B cell (primary cell): ENCODE results near the gene NRL. TPM values are rescaled to one million over a fixed set of nuclear protein-coding genes. Genes with fewer than 3 reads are reported as not detected.

Experiments
- ATAC-seq: fragments of 200-7000 bp; cut with Tn5 transposase; one replicate; pipeline ENCODE4 v1.10.0; 2021; ENCODE audit warnings: low read depth, mild to moderate bottlenecking, moderate number of reproducible peaks, moderate library complexity
- CTCF ChIA-PET: fragments of 350-600 bp; sonication (Branson Sonifier 250); formaldehyde crosslinking; loops from one replicate; lab custom pipeline; 2021; ENCODE audit warnings: antibody characterized with exemption, inconsistent platforms; lab: Charles Lee
- POLR2A ChIA-PET: fragments of 350-600 bp; sonication (Branson Sonifier 250); formaldehyde crosslinking; loops from one replicate; lab custom pipeline; 2021; ENCODE audit warnings: antibody characterized with exemption; lab: Charles Lee
- DNase-seq: peaks from one replicate; pipeline ENCODE4 v3.0.0; 2013
- H2AFZ ChIP-seq: 2 replicates; pipeline ENCODE4 v1.6.1; 2012; ENCODE audit warnings: mild to moderate bottlenecking, low read depth, low read length; ENCODE audit not compliant: insufficient read depth, poor library complexity, severe bottlenecking
- H3K27ac ChIP-seq, 2 donors: 1 replicate in 1 of 2; 2 replicates in 1 of 2; pipeline ENCODE4 v1.5.1; 2012 to 2013; ENCODE audit warnings: low read length in 2 of 2, mild to moderate bottlenecking in 2 of 2, moderate library complexity in 1 of 2
- H3K27me3 ChIP-seq, 4 experiments: fragments of 200-600 bp in 1 of 4; sonication (generic) in 1 of 4; replicated peaks in 1 of 4; 1 replicate in 2 of 4; 2 replicates in 2 of 4; pipeline versions ENCODE4 v1.6.1 to v1.7.0; 2013 to 2016; ENCODE audit warnings: low read length in 3 of 4, mild to moderate bottlenecking in 2 of 4, mixed read lengths in 1 of 4, moderate library complexity in 1 of 4; ENCODE audit not compliant: insufficient read depth in 4 of 4, control insufficient read depth in 3 of 4; ENCODE audit errors: control extremely low read depth in 1 of 4
- H3K36me3 ChIP-seq, 2 experiments: replicated peaks in 1 of 2; 1 replicate in 1 of 2; 2 replicates in 1 of 2; pipeline versions ENCODE4 v1.6.1 to v1.7.1; 2013; ENCODE audit warnings: low read length in 1 of 2; ENCODE audit not compliant: insufficient read depth in 2 of 2, control insufficient read depth in 1 of 2; ENCODE audit errors: control extremely low read depth in 1 of 2, extremely low read depth in 1 of 2
- H3K4me1 ChIP-seq, 2 donors: fragments of 200-600 bp in 1 of 2; sonication (generic) in 1 of 2; 1 replicate in 1 of 2; 2 replicates in 1 of 2; pipeline versions ENCODE4 v1.5.1 to v1.6.1; 2013 to 2017; ENCODE audit warnings: low read length in 2 of 2; ENCODE audit not compliant: control insufficient read depth in 2 of 2, insufficient read depth in 2 of 2
- H3K4me2 ChIP-seq: replicated peaks from 2 replicates; pipeline ENCODE3; 2012; ENCODE audit warnings: mild to moderate bottlenecking, low read depth, low read length; ENCODE audit not compliant: poor library complexity, severe bottlenecking
- H3K4me3 ChIP-seq, 5 experiments: fragments of 200-600 bp in 1 of 5; sonication (generic) in 1 of 5; 1 replicate in 3 of 5; 2 replicates in 2 of 5; pipeline versions ENCODE4 v1.5.1 to v1.7.0; 2011 to 2016; ENCODE audit warnings: low read length in 4 of 5, mild to moderate bottlenecking in 4 of 5, low read depth in 2 of 5, control low read depth in 1 of 5, moderate library complexity in 1 of 5; ENCODE audit not compliant: insufficient read depth in 1 of 5; ENCODE audit errors: control extremely low read depth in 1 of 5, extremely low read depth in 1 of 5
- H3K79me2 ChIP-seq: fragments of 200-600 bp; sonication (generic); one replicate; pipeline ENCODE4 v1.6.0; 2016; ENCODE audit warnings: low read length; ENCODE audit not compliant: control insufficient read depth, insufficient read depth
- H3K9ac ChIP-seq: fragments of 200-600 bp; sonication (generic); 2 replicates; pipeline ENCODE4 v1.6.1; 2017; ENCODE audit warnings: mild to moderate bottlenecking, low read length, moderate library complexity
- H3K9me3 ChIP-seq, 3 donors: one replicate each; pipeline versions ENCODE4 v1.6.1 to v1.7.1; 2013; ENCODE audit warnings: low read length in 2 of 3; ENCODE audit not compliant: control insufficient read depth in 2 of 3, insufficient read depth in 1 of 3; ENCODE audit errors: control extremely low read depth in 1 of 3
- H4K20me1 ChIP-seq: 2 replicates; pipeline ENCODE4 v1.6.0; 2012; ENCODE audit warnings: mild to moderate bottlenecking, low read length; ENCODE audit not compliant: insufficient read depth, control insufficient read depth, poor library complexity, severe bottlenecking
- H3K27ac Mint-ChIP-seq: one replicate; pipeline ENCODE4 v1.8.0; 2021; ENCODE audit warnings: mixed read lengths
- H3K27me3 Mint-ChIP-seq: one replicate; pipeline ENCODE4 v1.8.0; 2021; ENCODE audit warnings: mixed read lengths
- H3K4me1 Mint-ChIP-seq: one replicate; pipeline ENCODE4 v1.8.0; 2021; ENCODE audit warnings: mixed read lengths
- H3K4me3 Mint-ChIP-seq: one replicate; pipeline ENCODE4 v1.8.0; 2021; ENCODE audit warnings: mixed read lengths
- H3K9me3 Mint-ChIP-seq: one replicate; pipeline ENCODE4 v1.8.0; 2022; ENCODE audit warnings: mixed read lengths; ENCODE audit not compliant: insufficient read depth
- CTCF ChIP-seq: fragments of 200-600 bp; IDR thresholded peaks from one replicate; pipeline ENCODE4 v1.8.0; 2022; ENCODE audit warnings: antibody characterized with exemption, mild to moderate bottlenecking
- EZH2 ChIP-seq: IDR thresholded peaks from 2 replicates; pipeline ENCODE4 v1.6.1; 2012; ENCODE audit warnings: borderline replicate concordance, low read depth, mild to moderate bottlenecking, moderate library complexity, low read length; ENCODE audit not compliant: insufficient read depth, poor library complexity, severe bottlenecking
- WGBS: methylation state at CpG from one replicate; pipeline ENCODE4 v1.1.5; 2013; ENCODE audit warnings: missing lambda C conversion rate; ENCODE audit not compliant: insufficient coverage; 5-methylcytosine and 5-hydroxymethylcytosine counted together
- intact Hi-C: fragments of 100-400 bp; cut with micrococcal nuclease; formaldehyde crosslinking; loops from one replicate; pipeline ENCODE4 v1.10.0; 2022
- polyA plus RNA-seq: library from polyadenylated mRNA; depleted of rRNA; stranded (reverse); fragments of >200 nt; gene quantifications from 2 replicates; pipeline ENCODE4 v1.2.3, GENCODE V29; 2012
- total RNA-seq, 2 donors: library from RNA; stranded (reverse); fragments of 120-200 nt in 1 of 2; gene quantifications; 1 replicate in 1 of 2; 2 replicates in 1 of 2; pipeline versions ENCODE4 v1.2.3 to v1.2.4, GENCODE V29; 2013 to 2022

Gene NRL
- total and polyA plus RNA-seq, 2 donors (not counting 1 experiment from before 2014, with no cell fraction given): 7.0 to 8.8 TPM

GRCh38 chr14:24135834-24136683 is 21.3 kb upstream of the NRL start, which contains the start of gene PSME1:
Gene PSME1, plus strand, starts transcription at chr14:24136194. Its CDS starts 69 bp downstream, at chr14:24136263.
- Histone ChIP-seq H2AFZ (peak within 1 kb of the TSS; percentile 96), H3K27me3 (no peaks in the 10 kb centered on the region), H3K4me2 (peak within 1 kb of the TSS; percentile 90), H3K36me3 (peaks cover 0 to 27% of the 10 kb centered on the region in 2 experiments), H3K9me3 (no peaks in the 10 kb centered on the region), H3K9ac (peak within 1 kb of the TSS; percentile 97), H3K27ac (peak within 1 kb of the TSS; percentile 87 to 97), H3K4me3 (peak within 1 kb of the TSS; percentile 54 to 96 (median 78)), H4K20me1 (peaks cover 16% of the 10 kb centered on the region), H3K4me1 (peaks cover 33 to 44% of the 10 kb centered on the region in 2 donors), H3K79me2 (peaks cover 51% of the 10 kb centered on the region)
- peak; percentile 97 for ATAC-seq
- no peaks in the 10 kb centered on the region for H3K27me3 Mint-ChIP-seq
- DNase-seq: peak; percentile 96
- WGBS: under 1% methylated on average over 67 of the region's 75 CpGs
- peaks cover 57% of the 10 kb centered on the region for H3K4me1 Mint-ChIP-seq
- POLR2A ChIA-PET: interaction anchor here (0.5 to 3.3 kb wide), 19 partner anchors 9 to 295 kb away, joined by 3 to 49 read pairs (median 3); partner anchors contain the start of genes CHMP4A, DCAF11, IPO4 and IRF9
- peak within 1 kb of the TSS; percentile 92 for H3K4me3 Mint-ChIP-seq
- TF ChIP-seq EZH2 (no peak), CTCF (no peak)
- peak within 1 kb of the TSS; percentile 94 for H3K27ac Mint-ChIP-seq
- H3K9me3 Mint-ChIP-seq: no peaks in the 10 kb centered on the region
- CTCF ChIA-PET: interaction anchor here (0.7 to 4.6 kb wide), 11 partner anchors 9 to 197 kb away, joined by 3 to 43 read pairs (median 6); partner anchors contain the start of genes DCAF11, IRF9, MDP1 and NRL
- intact Hi-C loops: loop anchor here (1.0 to 2.0 kb wide), 6 partner anchors 10 to 106 kb away; partner anchors contain the start of genes DCAF11, IRF9, NRL and PCK2
